ENCODE results near the gene ZFP3.
A peak's percentile ranks its signal among the peaks of the same experiment; 100 is the strongest.
"Not testable (repeated sequence)": the region's sequence is repeated elsewhere in the genome, so short reads cannot be mapped to it uniquely, and the experiment has no call there.

ZFP3 gene

GRCh38 chr17:5078106-5079028, at the start of gene ZFP3:
ZFP3 (plus strand) TSS chr17:5078467; CDS start chr17:5091505, 13,038 bp downstream.
- TF ChIP-seq CTCF (IDR thresholded peaks at IDR 0.05) = no peak
- Histone ChIP-seq H3K27me3 (no peaks in the 10 kb centered on the region), H3K4me1 (peaks cover 0 to 20% (median 11%) of the 10 kb centered on the region in 4 donors), H3K9me3 (peaks cover 0 to 7% (median 0%) of the 10 kb centered on the region in 3 donors), H3K4me3 (peak within 1 kb of the TSS; percentile 76 to 90), H3K36me3 (peaks cover 7 to 19% (median 14%) of the 10 kb centered on the region in 3 donors), H3K27ac (peak within 1 kb of the TSS; percentile 77 to 88)
- peak; percentile 76 to 89 for DNase-seq
- intact Hi-C loops (cut with DNase I; ENCODE audit: low total_unique reads) = no loop called here

GRCh38 chr17:5030168-5030567, 48.1 kb upstream of the ZFP3 start:
- H3K9me3 ChIP-seq; H3K27me3 ChIP-seq; H3K4me3 ChIP-seq; DNase-seq; H3K27ac ChIP-seq; intact Hi-C loops (cut with DNase I; ENCODE audit: low total_unique reads); H3K36me3 ChIP-seq: not testable (repeated sequence)
- peaks cover 0 to 11% (median 2%) of the 10 kb centered on the region in 4 donors for H3K4me1 ChIP-seq

GRCh38 chr17:5031365-5032082, 46.7 kb upstream of the ZFP3 start:
- peak; percentile 69 to 82 for DNase-seq
- intact Hi-C loops (cut with DNase I; ENCODE audit: low total_unique reads) = no loop called here
- H3K4me1 ChIP-seq = peaks cover 0 to 15% (median 6%) of the 10 kb centered on the region in 4 donors
- H3K27me3 ChIP-seq = peaks cover 0 to 19% of the 10 kb centered on the region in 2 donors
- H3K4me3 ChIP-seq = peak overlapping the region; percentile 46 to 63
- no peaks in the 10 kb centered on the region for H3K9me3 ChIP-seq
- H3K27ac ChIP-seq = no peak overlapping the region
- TF ChIP-seq CTCF (IDR thresholded peaks at IDR 0.05) = peak; percentile 69 to 85
- H3K36me3 ChIP-seq = no peaks in the 10 kb centered on the region

GRCh38 chr17:5032865-5033264, 45.4 kb upstream of the ZFP3 start:
- H3K9me3 ChIP-seq = no peaks in the 10 kb centered on the region
- no peak for TF ChIP-seq CTCF (IDR thresholded peaks at IDR 0.05)
- H3K4me1 ChIP-seq = peaks cover 0 to 15% (median 6%) of the 10 kb centered on the region in 4 donors
- no peaks in the 10 kb centered on the region for H3K36me3 ChIP-seq
- peaks cover 0 to 19% of the 10 kb centered on the region in 2 donors for H3K27me3 ChIP-seq
- no peak overlapping the region for H3K27ac ChIP-seq
- no peak for DNase-seq
- no peak overlapping the region for H3K4me3 ChIP-seq
- intact Hi-C loops (cut with DNase I; ENCODE audit: low total_unique reads) = no loop called here

- no peak overlapping the region for H3K4me3 ChIP-seq
- no peaks in the 10 kb centered on the region for H3K36me3 ChIP-seq
- H3K4me1 ChIP-seq = peaks cover 0 to 15% (median 6%) of the 10 kb centered on the region in 4 donors
- DNase-seq = no peak
- no peak for TF ChIP-seq CTCF (IDR thresholded peaks at IDR 0.05)
- H3K27me3 ChIP-seq = peaks cover 0 to 19% of the 10 kb centered on the region in 2 donors
- H3K27ac ChIP-seq = no peak overlapping the region
- H3K9me3 ChIP-seq = no peaks in the 10 kb centered on the region
- intact Hi-C loops (cut with DNase I; ENCODE audit: low total_unique reads) = no loop called here
Measured at GRCh38 chr17:5033352-5034015, 44.8 kb upstream of the ZFP3 start.

Measured in tibial artery (tissue), 4 donors.